Parathyroid adenoma (tissue), 2 donors: ENCODE data around the gene MID1.

Experiments used
- H2AFZ ChIP-seq: fragments of 300-600 bp; sonication (generic); one replicate; pipeline ENCODE4 v1.7.0; 2017; ENCODE audit warnings: antibody characterized with exemption, mild to moderate bottlenecking
- H3K27ac ChIP-seq: fragments of 300-600 bp; sonication (generic); one replicate; pipeline ENCODE4 v1.7.0; 2017
- H3K27me3 ChIP-seq: fragments of 300-600 bp; sonication (generic); one replicate; pipeline ENCODE4 v1.7.0; 2017; ENCODE audit warnings: low read length; ENCODE audit not compliant: control insufficient read depth, insufficient read depth
- H3K36me3 ChIP-seq: fragments of 300-600 bp; sonication (generic); one replicate; pipeline ENCODE4 v1.7.0; 2017; ENCODE audit warnings: low read length; ENCODE audit not compliant: control insufficient read depth, insufficient read depth
- H3K4me1 ChIP-seq: fragments of 300-600 bp; sonication (generic); one replicate; pipeline ENCODE4 v1.7.0; 2017; ENCODE audit warnings: control low read depth
- H3K4me2 ChIP-seq: fragments of 300-600 bp; sonication (generic); one replicate; pipeline ENCODE4 v1.7.0; 2017; ENCODE audit warnings: low read length
- H3K4me3 ChIP-seq: fragments of 300-600 bp; sonication (generic); one replicate; pipeline ENCODE4 v1.7.0; 2017; ENCODE audit warnings: low read depth, low read length
- H3K79me2 ChIP-seq: fragments of 300-600 bp; sonication (generic); one replicate; pipeline ENCODE4 v1.7.0; 2017; ENCODE audit warnings: control low read depth
- H3K9ac ChIP-seq: fragments of 300-600 bp; sonication (generic); one replicate; pipeline ENCODE4 v1.7.0; 2017; ENCODE audit warnings: mild to moderate bottlenecking
- H3K9me3 ChIP-seq: fragments of 300-600 bp; sonication (generic); one replicate; pipeline ENCODE4 v1.7.0; 2017; ENCODE audit warnings: low read length; ENCODE audit not compliant: control insufficient read depth
- CTCF ChIP-seq: fragments of 300-600 bp; sonication (generic); IDR thresholded peaks from one replicate; pipeline ENCODE4 v1.7.0; 2017; ENCODE audit warnings: antibody characterized with exemption, mild to moderate bottlenecking
- donor health status: primary hyperparathyroidism.

Gene MID1

GRCh38 chrX:10631416-10632145, 11.2 kb upstream of the MID1 start:
- Histone ChIP-seq H3K27ac (no peak overlapping the region), H3K4me2 (no peak overlapping the region), H3K9ac (no peak overlapping the region), H3K4me3 (no peak overlapping the region), H3K27me3 (no peaks in the 10 kb centered on the region), H3K79me2 (no peaks in the 10 kb centered on the region), H2AFZ (no peak overlapping the region), H3K9me3 (no peaks in the 10 kb centered on the region), H3K4me1 (no peaks in the 10 kb centered on the region), H3K36me3 (no peaks in the 10 kb centered on the region)
- TF ChIP-seq CTCF, result no peak

- H3K9ac ChIP-seq, result no peak overlapping the region
Measured at GRCh38 chrX:10630320-10630719, 9.9 kb upstream of the MID1 start.

DNA sequence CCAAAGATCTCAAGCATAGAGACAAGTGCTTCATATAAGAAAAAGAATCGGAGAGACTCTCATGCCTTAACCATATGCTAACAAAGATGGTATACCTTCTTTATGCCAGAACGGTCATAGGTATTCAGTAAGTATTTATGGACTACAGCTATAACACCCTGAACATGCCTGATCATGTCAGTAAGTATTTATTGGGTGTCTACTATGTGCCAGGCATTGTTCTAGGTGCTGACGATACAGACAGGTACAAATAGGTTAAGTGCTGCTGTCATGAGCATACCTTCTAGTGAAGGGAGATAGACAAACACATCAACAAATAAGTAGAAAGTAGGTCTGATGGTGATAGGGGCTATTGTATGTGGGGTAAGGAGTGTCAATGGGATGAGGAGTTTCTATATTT, 9.5 kb upstream of the MID1 start:
- no peaks in the 10 kb centered on the region for H3K27me3 ChIP-seq
- no peak overlapping the region for H3K27ac ChIP-seq
- no peak overlapping the region for H3K4me2 ChIP-seq
- H3K4me1 ChIP-seq, result no peaks in the 10 kb centered on the region
- no peak for TF ChIP-seq CTCF
- H2AFZ ChIP-seq, result no peak overlapping the region
- H3K9me3 ChIP-seq, result no peaks in the 10 kb centered on the region
- no peak overlapping the region for H3K9ac ChIP-seq
- H3K36me3 ChIP-seq, result no peaks in the 10 kb centered on the region
- H3K4me3 ChIP-seq, result no peak overlapping the region
- no peaks in the 10 kb centered on the region for H3K79me2 ChIP-seq

More at GRCh38 chrX:10630320-10630719, 9.9 kb upstream of the MID1 start:
- Histone ChIP-seq H3K9me3 (no peaks in the 10 kb centered on the region), H3K4me1 (no peaks in the 10 kb centered on the region), H2AFZ (no peak overlapping the region), H3K79me2 (no peaks in the 10 kb centered on the region), H3K36me3 (no peaks in the 10 kb centered on the region), H3K4me2 (no peak overlapping the region), H3K27me3 (no peaks in the 10 kb centered on the region), H3K27ac (no peak overlapping the region), H3K4me3 (no peak overlapping the region)
- no peak for TF ChIP-seq CTCF

DNA sequence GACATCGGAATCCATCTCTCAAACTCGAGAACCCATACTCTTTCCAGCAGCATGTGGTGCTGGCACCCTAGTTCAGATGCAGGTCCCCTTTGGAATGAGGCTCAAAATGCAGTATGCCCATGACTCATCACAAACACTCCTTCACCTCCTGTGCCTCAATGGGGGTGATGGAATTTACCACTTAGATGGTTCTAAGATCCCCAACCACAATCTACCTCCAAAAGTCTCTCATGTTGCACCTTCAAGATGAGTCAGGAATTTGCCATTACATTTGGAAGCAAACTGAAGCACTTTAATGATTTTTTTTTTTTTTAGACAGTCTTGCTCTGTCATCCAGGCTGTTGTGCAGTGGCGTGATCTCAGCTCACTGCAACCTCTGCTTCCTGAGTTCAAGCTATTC, 8.5 kb upstream of the MID1 start:
- no peaks in the 10 kb centered on the region for H3K36me3 ChIP-seq
- no peak overlapping the region for H2AFZ ChIP-seq
- no peak overlapping the region for H3K4me3 ChIP-seq
- no peak overlapping the region for H3K27ac ChIP-seq
- no peaks in the 10 kb centered on the region for H3K9me3 ChIP-seq
- no peaks in the 10 kb centered on the region for H3K27me3 ChIP-seq
- no peak overlapping the region for H3K4me2 ChIP-seq
- no peaks in the 10 kb centered on the region for H3K4me1 ChIP-seq
- H3K9ac ChIP-seq, result no peak overlapping the region
- no peak for TF ChIP-seq CTCF
- no peaks in the 10 kb centered on the region for H3K79me2 ChIP-seq

- no peak overlapping the region for H3K9ac ChIP-seq
- H3K9me3 ChIP-seq, result no peaks in the 10 kb centered on the region
Measured at GRCh38 chrX:10622197-10622596, 1.8 kb upstream of the MID1 start.

More at GRCh38 chrX:10622197-10622596, 1.8 kb upstream of the MID1 start:
- Histone ChIP-seq H3K27me3 (no peaks in the 10 kb centered on the region), H3K4me3 (no peak overlapping the region), H3K4me2 (no peak overlapping the region), H3K79me2 (no peaks in the 10 kb centered on the region), H3K27ac (no peak overlapping the region), H3K4me1 (no peaks in the 10 kb centered on the region), H2AFZ (no peak overlapping the region), H3K36me3 (no peaks in the 10 kb centered on the region)
- TF ChIP-seq CTCF, result no peak
